ENCODE results near the gene SRC. TPM values are rescaled to one million over a fixed set of nuclear protein-coding genes. Genes with fewer than 3 reads are reported as not detected.

The SRC gene
- total RNA-seq, 1 experiment from 2014 or later, result 10.5 TPM

- DNase-seq (ENCODE audit: low read depth), result no peak
Measured at GRCh38 chr20:37394543-37395409, 48.8 kb downstream of the SRC start.

DNA sequence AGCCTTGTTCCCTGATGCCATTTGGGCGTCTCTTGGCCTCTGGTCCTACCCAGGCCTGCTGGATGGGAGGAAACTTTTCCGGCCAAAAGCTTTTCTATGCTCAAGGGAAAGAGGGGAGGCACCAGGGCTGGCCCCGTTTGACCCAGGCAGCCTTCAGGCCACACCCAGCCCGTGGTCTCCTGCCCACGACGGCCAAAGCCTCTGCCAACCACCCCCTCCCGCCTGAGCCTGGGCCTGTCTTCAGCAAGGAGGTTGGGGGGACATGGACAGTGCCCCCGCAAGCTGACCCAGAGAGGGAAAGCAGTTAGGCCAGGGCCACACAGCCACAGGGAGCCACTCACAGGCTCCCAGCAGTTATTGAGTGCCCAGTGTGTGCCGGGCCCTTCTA lies 49.5 kb downstream of the SRC start:
- DNase-seq (ENCODE audit: low read depth), result no peak

- DNase-seq (ENCODE audit: low read depth), result no peak
Measured at GRCh38 chr20:37395921-37396415, 50.0 kb downstream of the SRC start.

GRCh38 chr20:37396416-37397075 lies 50.6 kb downstream of the SRC start:
- DNase-seq (ENCODE audit: low read depth), result no peak

DNA sequence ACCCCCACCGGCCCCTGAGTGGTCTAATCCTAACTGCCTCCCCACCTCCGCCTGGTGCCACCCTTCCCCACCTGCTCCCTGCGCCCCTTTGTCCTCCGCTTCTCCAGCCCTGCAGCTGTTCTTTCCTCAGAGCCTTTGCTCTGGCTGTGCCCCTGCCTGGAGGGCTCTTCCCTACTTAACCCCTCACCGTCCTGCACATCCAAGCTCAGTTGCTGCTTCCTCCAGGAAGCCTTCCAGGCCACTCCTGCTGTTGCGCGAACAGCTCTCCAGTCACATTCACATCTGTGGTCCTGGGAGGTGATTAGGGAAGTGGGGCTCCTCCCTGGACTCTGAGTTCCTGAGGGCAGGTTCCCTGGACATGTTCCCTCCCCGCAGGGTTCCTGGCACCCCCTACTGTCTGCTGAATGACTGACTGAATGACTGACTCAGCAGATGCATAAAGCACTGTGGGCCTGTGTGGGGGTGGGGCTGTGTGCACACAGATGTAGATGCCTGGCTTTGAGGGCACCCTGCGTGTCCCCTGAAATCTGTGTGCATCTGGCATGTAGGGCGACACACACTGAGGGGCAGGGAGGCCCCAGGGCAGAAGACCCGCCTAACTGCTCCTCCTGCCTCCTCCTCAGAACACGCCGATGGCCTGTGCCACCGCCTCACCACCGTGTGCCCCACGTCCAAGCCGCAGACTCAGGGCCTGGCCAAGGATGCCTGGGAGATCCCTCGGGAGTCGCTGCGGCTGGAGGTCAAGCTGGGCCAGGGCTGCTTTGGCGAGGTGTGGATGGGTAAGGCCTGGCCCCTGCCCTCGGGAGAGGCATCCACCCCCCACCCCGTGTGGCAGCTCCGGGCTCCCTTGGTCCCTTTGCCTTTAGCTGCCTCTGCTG lies 51.4 kb downstream of the SRC start:
- no peak for DNase-seq (ENCODE audit: low read depth)

DNA sequence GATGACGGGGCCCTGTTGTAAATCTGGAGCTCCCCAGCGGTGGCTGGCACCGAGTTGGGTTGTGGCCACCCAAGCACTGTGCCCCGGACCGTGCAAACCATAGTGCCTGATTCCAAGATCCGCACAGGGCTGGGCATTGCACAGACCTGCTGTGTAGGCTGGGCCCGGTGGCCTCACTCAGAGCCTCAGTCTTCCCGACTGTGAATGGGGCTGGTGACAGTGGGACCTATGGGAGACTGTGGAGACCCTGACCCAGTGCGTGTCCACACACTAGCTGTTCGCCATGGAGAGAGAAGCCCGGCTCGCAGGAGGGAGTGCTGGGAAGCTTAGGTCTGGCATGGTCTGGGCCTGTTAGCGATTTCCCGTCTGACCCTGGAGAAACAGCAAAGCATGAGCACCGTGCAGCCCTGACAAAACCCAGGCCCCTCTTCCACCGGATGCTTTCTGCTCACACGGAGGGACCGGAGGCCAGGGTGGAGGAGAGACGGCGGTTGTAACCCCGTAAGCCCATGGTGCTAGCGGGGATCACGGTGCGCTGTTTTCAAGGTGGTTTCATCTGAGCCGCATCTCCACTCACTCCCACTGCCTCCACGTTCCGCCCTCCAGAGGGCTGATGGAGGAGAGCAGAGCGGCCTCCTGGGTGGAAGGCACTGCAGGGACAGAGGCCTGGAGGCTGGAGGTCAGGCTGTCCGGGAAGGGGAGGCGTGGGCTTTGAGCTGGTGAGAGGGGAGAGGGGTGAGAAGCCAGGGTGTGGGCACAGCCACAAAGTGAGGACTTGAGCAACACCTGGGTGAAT lies 52.2 kb downstream of the SRC start:
- DNase-seq (ENCODE audit: low read depth), result no peak

GRCh38 chr20:37398750-37399621 lies 53.0 kb downstream of the SRC start:
- DNase-seq (ENCODE audit: low read depth), result no peak

- DNase-seq (ENCODE audit: low read depth), result no peak
Measured at GRCh38 chr20:37401282-37401929, 55.5 kb downstream of the SRC start.

DNA sequence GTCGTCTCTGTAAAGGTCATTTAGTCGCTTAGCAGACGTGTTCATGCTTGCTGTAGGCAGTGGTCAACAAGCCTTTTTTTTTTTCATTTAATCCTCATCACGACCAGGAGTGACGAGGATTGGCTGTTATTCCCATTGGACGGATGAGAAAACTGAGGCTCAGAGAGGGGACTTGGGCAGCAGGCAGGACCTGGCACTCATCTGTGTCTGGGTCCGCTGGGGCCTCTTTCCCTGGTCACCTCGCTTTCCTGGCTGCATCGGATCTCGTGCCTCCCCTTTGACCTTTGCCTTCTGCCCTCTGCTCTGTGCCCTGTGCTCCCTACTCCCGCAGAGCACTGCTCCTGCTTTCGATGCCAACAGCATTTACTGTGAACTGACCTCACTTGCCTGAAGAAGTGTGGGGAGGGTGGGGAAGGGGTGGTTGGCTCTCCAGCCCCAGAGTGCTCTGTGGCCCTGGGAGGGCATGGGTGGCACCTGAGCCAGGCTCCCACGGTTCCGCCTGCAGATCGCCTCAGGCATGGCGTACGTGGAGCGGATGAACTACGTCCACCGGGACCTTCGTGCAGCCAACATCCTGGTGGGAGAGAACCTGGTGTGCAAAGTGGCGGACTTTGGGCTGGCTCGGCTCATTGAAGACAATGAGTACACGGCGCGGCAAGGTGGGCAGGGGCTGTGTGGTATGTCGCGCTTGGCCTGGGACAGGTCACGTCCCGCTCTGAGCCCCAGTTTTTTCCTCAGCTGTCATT lies 56.2 kb downstream of the SRC start:
- DNase-seq (ENCODE audit: low read depth), result no peak

DNA sequence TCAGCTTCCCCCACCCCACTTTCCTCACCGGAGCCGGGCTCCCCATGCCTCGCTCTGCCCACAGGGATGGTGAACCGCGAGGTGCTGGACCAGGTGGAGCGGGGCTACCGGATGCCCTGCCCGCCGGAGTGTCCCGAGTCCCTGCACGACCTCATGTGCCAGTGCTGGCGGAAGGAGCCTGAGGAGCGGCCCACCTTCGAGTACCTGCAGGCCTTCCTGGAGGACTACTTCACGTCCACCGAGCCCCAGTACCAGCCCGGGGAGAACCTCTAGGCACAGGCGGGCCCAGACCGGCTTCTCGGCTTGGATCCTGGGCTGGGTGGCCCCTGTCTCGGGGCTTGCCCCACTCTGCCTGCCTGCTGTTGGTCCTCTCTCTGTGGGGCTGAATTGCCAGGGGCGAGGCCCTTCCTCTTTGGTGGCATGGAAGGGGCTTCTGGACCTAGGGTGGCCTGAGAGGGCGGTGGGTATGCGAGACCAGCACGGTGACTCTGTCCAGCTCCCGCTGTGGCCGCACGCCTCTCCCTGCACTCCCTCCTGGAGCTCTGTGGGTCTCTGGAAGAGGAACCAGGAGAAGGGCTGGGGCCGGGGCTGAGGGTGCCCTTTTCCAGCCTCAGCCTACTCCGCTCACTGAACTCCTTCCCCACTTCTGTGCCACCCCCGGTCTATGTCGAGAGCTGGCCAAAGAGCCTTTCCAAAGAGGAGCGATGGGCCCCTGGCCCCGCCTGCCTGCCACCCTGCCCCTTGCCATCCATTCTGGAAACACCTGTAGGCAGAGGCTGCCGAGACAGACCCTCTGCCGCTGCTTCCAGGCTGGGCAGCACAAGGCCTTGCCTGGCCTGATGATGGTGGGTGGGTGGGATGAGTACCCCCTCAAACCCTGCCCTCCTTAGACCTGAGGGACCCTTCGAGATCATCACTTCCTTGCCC lies 57.4 kb downstream of the SRC start:
- no peak for DNase-seq (ENCODE audit: low read depth)

DNA sequence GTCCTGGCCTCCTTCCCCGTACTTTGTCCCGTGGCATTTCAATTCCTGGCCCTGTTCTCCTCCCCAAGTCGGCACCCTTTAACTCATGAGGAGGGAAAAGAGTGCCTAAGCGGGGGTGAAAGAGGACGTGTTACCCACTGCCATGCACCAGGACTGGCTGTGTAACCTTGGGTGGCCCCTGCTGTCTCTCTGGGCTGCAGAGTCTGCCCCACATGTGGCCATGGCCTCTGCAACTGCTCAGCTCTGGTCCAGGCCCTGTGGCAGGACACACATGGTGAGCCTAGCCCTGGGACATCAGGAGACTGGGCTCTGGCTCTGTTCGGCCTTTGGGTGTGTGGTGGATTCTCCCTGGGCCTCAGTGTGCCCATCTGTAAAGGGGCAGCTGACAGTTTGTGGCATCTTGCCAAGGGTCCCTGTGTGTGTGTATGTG lies 58.5 kb downstream of the SRC start:
- DNase-seq (ENCODE audit: low read depth), result no peak

DNA sequence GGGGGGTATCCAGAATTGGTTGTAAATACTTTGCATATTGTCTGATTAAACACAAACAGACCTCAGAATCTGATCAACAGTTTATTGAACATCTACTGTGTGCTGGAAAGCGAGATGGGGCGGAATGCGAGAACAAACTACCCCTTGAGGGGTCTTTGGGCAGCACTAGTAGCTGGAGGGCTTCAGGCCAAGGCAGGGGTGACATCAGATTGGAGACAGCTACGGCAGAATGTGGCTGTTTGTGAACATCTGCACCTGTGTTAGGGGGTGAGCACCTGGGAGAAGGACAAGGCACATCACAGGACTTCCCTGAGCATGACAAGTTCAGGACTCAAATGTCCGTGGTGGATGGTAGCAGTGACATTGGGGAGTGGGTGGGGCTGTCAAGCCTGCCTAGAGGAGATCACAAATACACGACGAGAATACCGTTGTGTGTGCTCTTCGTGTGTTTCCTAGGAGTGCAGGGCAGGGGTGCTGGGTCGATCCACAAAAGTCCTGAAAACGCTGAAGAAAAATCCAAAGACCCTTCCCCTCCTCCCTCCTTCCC lies 59.5 kb downstream of the SRC start:
- no peak for DNase-seq (ENCODE audit: low read depth)

- DNase-seq (ENCODE audit: low read depth), result peak; percentile 60
Measured at GRCh38 chr20:37406010-37406998, 60.4 kb downstream of the SRC start.

DNA sequence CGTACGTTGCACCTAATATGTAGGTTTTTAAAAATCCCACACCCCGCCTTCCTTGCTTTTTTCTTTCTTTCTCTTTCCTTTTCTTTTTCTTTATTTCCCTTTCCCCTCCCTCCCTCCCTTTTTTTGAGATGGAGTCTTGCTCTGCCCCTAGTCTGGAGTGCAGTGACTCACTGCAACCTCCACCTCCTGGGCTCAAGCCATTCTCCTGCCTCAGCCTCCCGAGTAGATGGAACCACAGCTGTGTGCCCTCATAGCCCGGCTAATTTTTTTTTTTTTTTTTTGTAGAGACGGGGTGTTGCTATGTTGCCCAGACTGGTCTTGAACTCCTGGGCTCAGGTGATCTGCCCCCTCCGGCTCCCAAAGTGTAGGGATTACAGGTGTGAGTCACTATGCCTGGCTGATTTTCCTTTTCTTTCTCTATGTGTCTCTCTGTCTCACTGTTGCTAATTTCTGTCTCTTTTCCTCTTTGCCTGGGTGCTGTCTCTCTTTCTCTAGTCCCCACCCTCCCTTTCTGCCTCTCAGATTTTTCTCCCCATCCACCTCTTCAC lies 61.2 kb downstream of the SRC start:
- peak; percentile 48 for DNase-seq (ENCODE audit: low read depth)

DNA sequence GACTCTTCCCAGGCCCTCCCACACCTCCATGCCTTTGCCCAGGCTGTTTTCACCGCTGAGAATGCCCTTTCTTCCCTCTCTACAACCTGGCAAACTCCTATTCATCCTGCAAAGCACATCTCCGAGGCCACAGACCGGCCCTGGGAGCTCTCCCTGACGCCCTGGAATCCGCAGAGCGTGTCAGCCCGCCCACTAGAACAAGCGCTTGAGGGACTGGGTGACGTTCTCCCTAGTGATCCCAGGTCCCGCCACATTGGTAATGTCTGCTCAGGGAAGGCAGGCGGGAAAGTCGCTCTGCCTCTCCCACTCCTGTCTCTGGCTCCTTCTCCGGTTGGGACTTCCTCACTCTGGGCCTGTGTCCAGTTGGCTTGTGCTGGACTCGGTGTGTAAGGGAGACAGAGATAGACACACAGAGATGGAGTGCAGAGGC lies 61.6 kb downstream of the SRC start:
- no peak for DNase-seq (ENCODE audit: low read depth)

All from RPMI7951 (cell line).